ENCODE results near the gene OSCP1.
A peak's percentile ranks its signal among the peaks of the same experiment; 100 is the strongest.

OSCP1 gene

GRCh38 chr1:36443297-36443696, 7.0 kb downstream of the OSCP1 start:
- DNase-seq = no peak

GRCh38 chr1:36442337-36442736, 7.9 kb downstream of the OSCP1 start:
- DNase-seq = no peak

- DNase-seq = no peak
These were observed 9.6 kb downstream of the OSCP1 start for GRCh38 chr1:36440646-36441045.

GRCh38 chr1:36440044-36440443, 10.2 kb downstream of the OSCP1 start:
- no peak for DNase-seq

- no peak for DNase-seq
These were observed 11.5 kb downstream of the OSCP1 start for GRCh38 chr1:36438715-36439114.

- DNase-seq = no peak
These were observed 13.4 kb downstream of the OSCP1 start for GRCh38 chr1:36436821-36437220.

- no peak for DNase-seq
These were observed 17.1 kb downstream of the OSCP1 start for GRCh38 chr1:36433102-36433501.

GRCh38 chr1:36432616-36433015, 17.6 kb downstream of the OSCP1 start:
- DNase-seq = no peak

- DNase-seq = no peak
These were observed 24.5 kb downstream of the OSCP1 start for GRCh38 chr1:36425791-36426190.

GRCh38 chr1:36421649-36422048, 28.6 kb downstream of the OSCP1 start:
- no peak for DNase-seq

GRCh38 chr1:36420836-36421317, 29.4 kb downstream of the OSCP1 start:
- DNase-seq = peak; percentile 90

GRCh38 chr1:36420409-36420808, 29.8 kb downstream of the OSCP1 start:
- no peak for DNase-seq

GRCh38 chr1:36419569-36419968, 30.7 kb downstream of the OSCP1 start:
- no peak for DNase-seq

- no peak for DNase-seq
These were observed 31.1 kb downstream of the OSCP1 start for GRCh38 chr1:36419140-36419539.

GRCh38 chr1:36417931-36418330, 32.3 kb downstream of the OSCP1 start:
- no peak for DNase-seq

GRCh38 chr1:36415661-36416326, 34.5 kb downstream of the OSCP1 start:
- DNase-seq = no peak

- no peak for DNase-seq
These were observed 35.9 kb downstream of the OSCP1 start for GRCh38 chr1:36414384-36414783.

- peak; percentile 72 for DNase-seq
These were observed 38.3 kb downstream of the OSCP1 start for GRCh38 chr1:36411674-36412648.

- DNase-seq = no peak
These were observed 41.8 kb downstream of the OSCP1 start for GRCh38 chr1:36408479-36408878.

- DNase-seq = no peak
These were observed 43.8 kb downstream of the OSCP1 start for GRCh38 chr1:36406440-36406839.

- no peak for DNase-seq
These were observed 47.8 kb downstream of the OSCP1 start for GRCh38 chr1:36402504-36402890.

GRCh38 chr1:36401602-36402503, 48.4 kb downstream of the OSCP1 start:
- DNase-seq = no peak
